ENCODE measurements around the gene ZFHX2. TPM values are rescaled to one million over a fixed set of nuclear protein-coding genes. Genes with fewer than 3 reads are reported as not detected.

The ZFHX2 gene
- total RNA-seq, 1 experiment from 2014 or later = 3.7 TPM

- no peak for DNase-seq
- H3K4me3 Mint-ChIP-seq (ENCODE audit: low read depth, unreplicated experiment) = no peak overlapping the region
- no TSS peak for BruUV-seq (replicated peaks)
- H3K4me1 Mint-ChIP-seq (ENCODE audit: low read depth, unreplicated experiment) = no peaks in the 10 kb centered on the region
- no peak for TF ChIP-seq CTCF (IDR thresholded peaks at IDR 0.05; ENCODE audit: unreplicated experiment)
- intact Hi-C loops (cut with micrococcal nuclease; ENCODE audit: unreplicated experiment) = no loop called here
- H3K27ac Mint-ChIP-seq (ENCODE audit: unreplicated experiment) = no peak overlapping the region
- CTCF ChIA-PET = interaction anchor here (0.8 kb wide), 1 partner anchor 276 kb away, joined by 5 read pairs; no protein-coding TSS in a partner anchor
- H3K36me3 Mint-ChIP-seq (ENCODE audit: insufficient read depth, unreplicated experiment) = peaks cover 5% of the 10 kb centered on the region
- H3K27me3 Mint-ChIP-seq (ENCODE audit: unreplicated experiment) = peaks cover 55% of the 10 kb centered on the region
- no peaks in the 10 kb centered on the region for H3K9me3 Mint-ChIP-seq (ENCODE audit: low read depth, unreplicated experiment)
Measured at GRCh38 chr14:23582906-23583760, 31.6 kb upstream of the ZFHX2 start.

GRCh38 chr14:23580948-23581281 lies 29.4 kb upstream of the ZFHX2 start:
- H3K36me3 Mint-ChIP-seq (ENCODE audit: insufficient read depth, unreplicated experiment) = peaks cover 5% of the 10 kb centered on the region
- H3K27me3 Mint-ChIP-seq (ENCODE audit: unreplicated experiment) = peaks cover 69% of the 10 kb centered on the region
- no peak for DNase-seq
- no peaks in the 10 kb centered on the region for H3K9me3 Mint-ChIP-seq (ENCODE audit: low read depth, unreplicated experiment)
- CTCF ChIA-PET = no interaction called here
- no peaks in the 10 kb centered on the region for H3K4me1 Mint-ChIP-seq (ENCODE audit: low read depth, unreplicated experiment)
- no TSS peak for BruUV-seq (replicated peaks)
- intact Hi-C loops (cut with micrococcal nuclease; ENCODE audit: unreplicated experiment) = no loop called here
- no peak overlapping the region for H3K4me3 Mint-ChIP-seq (ENCODE audit: low read depth, unreplicated experiment)
- TF ChIP-seq CTCF (IDR thresholded peaks at IDR 0.05; ENCODE audit: unreplicated experiment) = no peak
- no peak overlapping the region for H3K27ac Mint-ChIP-seq (ENCODE audit: unreplicated experiment)

GRCh38 chr14:23580152-23580926 lies 28.8 kb upstream of the ZFHX2 start:
- Mint-ChIP-seq H3K27me3 (ENCODE audit: unreplicated experiment) (peaks cover 66% of the 10 kb centered on the region), H3K4me1 (ENCODE audit: low read depth, unreplicated experiment) (no peaks in the 10 kb centered on the region), H3K9me3 (ENCODE audit: low read depth, unreplicated experiment) (no peaks in the 10 kb centered on the region), H3K36me3 (ENCODE audit: insufficient read depth, unreplicated experiment) (peaks cover 5% of the 10 kb centered on the region), H3K27ac (ENCODE audit: unreplicated experiment) (no peak overlapping the region), H3K4me3 (ENCODE audit: low read depth, unreplicated experiment) (no peak overlapping the region)
- no peak for TF ChIP-seq CTCF (IDR thresholded peaks at IDR 0.05; ENCODE audit: unreplicated experiment)
- intact Hi-C loops (cut with micrococcal nuclease; ENCODE audit: unreplicated experiment) = no loop called here
- DNase-seq = no peak
- no TSS peak for BruUV-seq (replicated peaks)
- CTCF ChIA-PET = no interaction called here

GRCh38 chr14:23579739-23580138 lies 28.2 kb upstream of the ZFHX2 start:
- Mint-ChIP-seq H3K36me3 (ENCODE audit: insufficient read depth, unreplicated experiment) (peaks cover 5% of the 10 kb centered on the region), H3K4me3 (ENCODE audit: low read depth, unreplicated experiment) (no peak overlapping the region), H3K4me1 (ENCODE audit: low read depth, unreplicated experiment) (no peaks in the 10 kb centered on the region), H3K27ac (ENCODE audit: unreplicated experiment) (no peak overlapping the region), H3K9me3 (ENCODE audit: low read depth, unreplicated experiment) (no peaks in the 10 kb centered on the region), H3K27me3 (ENCODE audit: unreplicated experiment) (peaks cover 66% of the 10 kb centered on the region)
- TF ChIP-seq CTCF (IDR thresholded peaks at IDR 0.05; ENCODE audit: unreplicated experiment) = no peak
- CTCF ChIA-PET = no interaction called here
- intact Hi-C loops (cut with micrococcal nuclease; ENCODE audit: unreplicated experiment) = no loop called here
- BruUV-seq (replicated peaks) = no TSS peak
- DNase-seq = no peak
